ENCODE results near the gene CPEB2.

CPEB2 gene

DNA sequence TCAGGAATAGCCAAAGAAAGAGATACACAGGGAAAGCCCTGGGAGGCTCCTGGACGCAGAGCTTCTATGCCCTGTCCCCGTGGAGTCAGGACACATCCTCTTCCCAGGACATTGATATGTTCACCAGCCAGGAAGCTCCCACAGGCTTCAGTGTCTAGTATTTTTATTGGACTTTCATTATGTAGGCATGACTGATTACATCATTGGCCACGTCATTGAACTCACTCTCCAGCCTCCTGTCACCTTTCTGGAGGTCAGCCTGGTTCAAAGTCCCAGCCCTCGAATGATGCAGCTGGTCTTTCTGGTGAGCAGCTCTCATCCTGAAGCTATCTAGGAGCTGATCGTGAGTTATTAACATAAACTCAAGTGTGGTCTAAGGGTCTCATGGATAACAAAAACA is 104.1 kb downstream of the CPEB2 start:
- Histone ChIP-seq H3K4me3 (ENCODE audit: low read length) (no peak overlapping the region), H3K4me1 (ENCODE audit: control insufficient read depth, insufficient read depth, low read length) (no peaks in the 10 kb centered on the region), H3K36me3 (ENCODE audit: control insufficient read depth, insufficient read depth, low read length) (no peaks in the 10 kb centered on the region), H3K9me3 (ENCODE audit: control insufficient read depth, low read length) (no peaks in the 10 kb centered on the region), H3K27me3 (ENCODE audit: control insufficient read depth, insufficient read depth, low read length) (no peaks in the 10 kb centered on the region), H3K9ac (ENCODE audit: low read length) (no peak overlapping the region)

DNA sequence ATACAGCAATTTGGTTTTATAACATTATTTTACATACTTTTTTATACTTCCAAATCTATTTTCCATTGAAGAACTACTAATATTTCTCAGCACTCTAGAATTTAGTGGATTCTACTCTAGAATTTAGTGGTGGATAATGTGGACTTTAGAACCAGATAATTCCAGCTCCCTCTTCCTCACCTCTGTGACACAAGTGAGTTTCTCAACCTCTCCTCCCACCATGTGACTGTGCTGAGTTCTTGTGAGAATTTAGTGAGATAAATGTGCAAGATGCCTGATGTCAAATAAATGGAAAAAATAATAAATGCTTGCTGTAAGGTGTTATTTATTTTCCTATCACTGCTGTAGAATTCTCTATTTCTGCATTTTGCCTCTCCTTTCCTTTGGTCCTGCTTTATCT is 107.3 kb downstream of the CPEB2 start:
- Histone ChIP-seq H3K9me3 (ENCODE audit: control insufficient read depth, low read length) (no peaks in the 10 kb centered on the region), H3K4me1 (ENCODE audit: control insufficient read depth, insufficient read depth, low read length) (no peaks in the 10 kb centered on the region), H3K4me3 (ENCODE audit: low read length) (no peak overlapping the region), H3K9ac (ENCODE audit: low read length) (no peak overlapping the region), H3K36me3 (ENCODE audit: control insufficient read depth, insufficient read depth, low read length) (no peaks in the 10 kb centered on the region), H3K27me3 (ENCODE audit: control insufficient read depth, insufficient read depth, low read length) (no peaks in the 10 kb centered on the region)

DNA sequence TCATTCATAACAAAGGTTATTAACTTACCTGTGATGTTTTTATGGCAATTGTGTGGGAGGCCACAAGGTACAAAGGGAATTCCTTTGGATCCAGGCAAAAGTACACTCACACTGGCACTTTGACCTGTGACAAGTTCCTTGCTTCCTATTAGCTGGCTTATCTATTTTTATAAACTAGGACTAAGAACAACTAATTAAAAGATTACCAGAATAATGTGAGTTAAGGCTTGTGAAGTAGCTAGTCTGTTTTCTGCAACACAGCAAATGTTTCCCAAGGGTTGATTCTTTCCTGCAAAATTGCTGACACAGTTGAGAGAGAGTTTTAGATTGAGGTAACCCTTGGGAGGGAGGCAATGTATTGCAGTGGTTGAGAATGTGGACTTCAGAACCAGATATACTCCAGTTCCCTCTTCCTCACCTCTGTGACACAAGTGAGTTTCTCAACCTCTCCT is 107.9 kb downstream of the CPEB2 start:
- H3K9me3 ChIP-seq (ENCODE audit: control insufficient read depth, low read length): no peaks in the 10 kb centered on the region
- H3K27me3 ChIP-seq (ENCODE audit: control insufficient read depth, insufficient read depth, low read length): no peaks in the 10 kb centered on the region
- no peaks in the 10 kb centered on the region for H3K4me1 ChIP-seq (ENCODE audit: control insufficient read depth, insufficient read depth, low read length)
- H3K36me3 ChIP-seq (ENCODE audit: control insufficient read depth, insufficient read depth, low read length): no peaks in the 10 kb centered on the region
- H3K9ac ChIP-seq (ENCODE audit: low read length): no peak overlapping the region
- no peak overlapping the region for H3K4me3 ChIP-seq (ENCODE audit: low read length)

DNA sequence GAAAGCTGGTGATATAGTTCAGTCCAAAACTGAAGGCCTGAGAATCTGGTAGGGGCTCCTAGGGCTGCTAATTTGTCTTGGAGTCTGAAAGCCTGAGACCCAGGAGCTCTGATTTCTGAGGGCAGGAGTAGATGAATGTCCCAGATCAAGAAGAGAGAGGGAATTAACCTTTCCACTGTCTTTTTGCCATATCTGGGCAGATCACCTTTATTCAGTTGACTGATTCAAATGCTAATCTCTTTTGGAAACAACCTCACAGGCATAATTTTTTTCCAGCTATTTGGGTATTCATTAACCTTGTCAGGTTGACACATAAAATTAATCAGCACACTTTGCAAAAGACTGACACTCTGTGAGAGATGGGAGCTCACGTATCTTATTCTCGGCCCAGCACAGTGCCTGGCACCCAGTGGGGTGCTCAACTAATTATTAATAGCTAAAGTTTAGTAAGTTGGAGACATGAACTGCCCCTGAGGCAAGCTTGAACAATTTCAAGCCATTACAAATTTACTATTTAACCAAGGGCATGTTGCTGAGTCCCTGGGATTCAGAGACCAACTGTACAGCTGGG is 114.3 kb downstream of the CPEB2 start:
- H3K9me3 ChIP-seq (ENCODE audit: control insufficient read depth, low read length): no peaks in the 10 kb centered on the region
- H3K27me3 ChIP-seq (ENCODE audit: control insufficient read depth, insufficient read depth, low read length): no peaks in the 10 kb centered on the region
- H3K4me3 ChIP-seq (ENCODE audit: low read length): no peak overlapping the region
- no peaks in the 10 kb centered on the region for H3K4me1 ChIP-seq (ENCODE audit: control insufficient read depth, insufficient read depth, low read length)
- no peak overlapping the region for H3K9ac ChIP-seq (ENCODE audit: low read length)
- H3K36me3 ChIP-seq (ENCODE audit: control insufficient read depth, insufficient read depth, low read length): no peaks in the 10 kb centered on the region

DNA sequence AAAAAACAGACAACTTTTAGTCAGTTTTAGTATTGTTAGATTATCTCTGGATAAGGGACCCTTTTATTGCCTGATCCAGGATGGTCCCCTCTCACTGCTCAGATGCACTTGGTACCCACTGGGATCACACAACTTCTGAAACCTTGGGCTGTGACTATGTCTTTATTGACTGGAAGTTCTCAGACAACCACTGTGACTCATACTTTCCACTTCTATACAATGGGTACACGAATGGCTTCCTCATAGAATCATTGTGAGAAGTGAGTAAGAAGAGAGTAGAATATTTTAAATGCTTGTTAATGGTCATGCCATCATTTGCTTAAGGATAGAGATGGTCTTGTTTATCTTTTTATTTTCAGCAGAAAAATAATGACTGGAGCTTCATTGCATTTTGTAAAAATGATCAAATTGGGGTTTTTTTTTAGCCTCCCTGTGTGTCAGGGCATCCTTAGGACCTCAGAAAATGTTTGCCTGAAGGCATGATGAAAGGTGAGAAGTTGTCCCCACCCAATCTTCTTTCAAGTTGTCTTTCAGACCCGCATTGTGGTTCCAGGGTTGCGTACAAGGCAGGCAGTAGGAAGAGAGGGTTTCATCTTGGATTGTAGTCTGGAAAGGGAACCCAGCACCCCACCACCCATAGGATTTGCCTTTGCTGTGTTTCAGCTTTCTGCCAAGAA is 115.1 kb downstream of the CPEB2 start:
- H3K9ac ChIP-seq (ENCODE audit: low read length): no peak overlapping the region
- no peaks in the 10 kb centered on the region for H3K9me3 ChIP-seq (ENCODE audit: control insufficient read depth, low read length)
- H3K4me3 ChIP-seq (ENCODE audit: low read length): no peak overlapping the region
- H3K4me1 ChIP-seq (ENCODE audit: control insufficient read depth, insufficient read depth, low read length): no peaks in the 10 kb centered on the region
- no peaks in the 10 kb centered on the region for H3K36me3 ChIP-seq (ENCODE audit: control insufficient read depth, insufficient read depth, low read length)
- no peaks in the 10 kb centered on the region for H3K27me3 ChIP-seq (ENCODE audit: control insufficient read depth, insufficient read depth, low read length)

DNA sequence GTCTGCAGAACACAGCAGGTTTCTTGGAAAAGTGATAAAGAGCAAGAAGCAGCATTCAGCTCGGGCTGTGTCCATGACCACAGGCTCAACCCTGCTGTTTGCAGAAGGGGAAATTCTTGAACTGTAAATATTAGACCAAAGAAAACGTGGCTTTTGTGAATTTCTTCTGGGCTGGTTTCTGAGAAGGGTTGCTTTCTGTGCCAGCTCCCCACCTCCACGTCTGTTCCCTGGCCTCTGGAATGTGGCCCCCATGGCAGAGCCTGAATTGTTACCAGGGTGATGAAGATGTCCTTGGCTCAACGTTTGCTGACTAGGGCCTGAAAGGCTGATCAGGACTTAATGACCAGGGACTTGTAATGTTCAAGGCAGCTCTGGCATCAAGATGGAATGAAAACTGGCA is 116.0 kb downstream of the CPEB2 start:
- H3K4me1 ChIP-seq (ENCODE audit: control insufficient read depth, insufficient read depth, low read length): no peaks in the 10 kb centered on the region
- H3K27me3 ChIP-seq (ENCODE audit: control insufficient read depth, insufficient read depth, low read length): no peaks in the 10 kb centered on the region
- H3K36me3 ChIP-seq (ENCODE audit: control insufficient read depth, insufficient read depth, low read length): no peaks in the 10 kb centered on the region
- no peak overlapping the region for H3K9ac ChIP-seq (ENCODE audit: low read length)
- no peaks in the 10 kb centered on the region for H3K9me3 ChIP-seq (ENCODE audit: control insufficient read depth, low read length)
- H3K4me3 ChIP-seq (ENCODE audit: low read length): no peak overlapping the region

All from mucosa of stomach (tissue), 1 donor.